RWPE1 (cell line): Measurements from ENCODE around the gene C10orf71.

Experiments
- CTCF ChIA-PET: fragments of 350-600 bp; sonication (Branson Sonifier 250); formaldehyde crosslinking; extraction: SDS; loops from one replicate; lab custom pipeline; 2021; lab: Yijun Ruan, JAX
- POLR2A ChIA-PET: fragments of 400-600 bp; formaldehyde crosslinking; extraction: SDS; loops from one replicate; lab custom pipeline; 2020; ENCODE audit warnings: antibody characterized with exemption; ENCODE audit not compliant: low non-redundant PET; lab: Yijun Ruan, JAX
- DNase-seq: peaks from one replicate; pipeline ENCODE4 v3.0.0; 2012; ENCODE audit warnings: low spot score
- H3K27ac ChIP-seq: fragments of 450-650 bp; 2 replicates; pipeline ENCODE4 v1.5.1; 2017
- TF ChIP-seq, protein P1 (sequence below): fragments of 450-650 bp; conservative IDR thresholded peaks from 2 replicates; pipeline ENCODE4 v1.5.1; 2017; ENCODE audit warnings: low read depth, mild to moderate bottlenecking

The C10orf71 gene

DNA sequence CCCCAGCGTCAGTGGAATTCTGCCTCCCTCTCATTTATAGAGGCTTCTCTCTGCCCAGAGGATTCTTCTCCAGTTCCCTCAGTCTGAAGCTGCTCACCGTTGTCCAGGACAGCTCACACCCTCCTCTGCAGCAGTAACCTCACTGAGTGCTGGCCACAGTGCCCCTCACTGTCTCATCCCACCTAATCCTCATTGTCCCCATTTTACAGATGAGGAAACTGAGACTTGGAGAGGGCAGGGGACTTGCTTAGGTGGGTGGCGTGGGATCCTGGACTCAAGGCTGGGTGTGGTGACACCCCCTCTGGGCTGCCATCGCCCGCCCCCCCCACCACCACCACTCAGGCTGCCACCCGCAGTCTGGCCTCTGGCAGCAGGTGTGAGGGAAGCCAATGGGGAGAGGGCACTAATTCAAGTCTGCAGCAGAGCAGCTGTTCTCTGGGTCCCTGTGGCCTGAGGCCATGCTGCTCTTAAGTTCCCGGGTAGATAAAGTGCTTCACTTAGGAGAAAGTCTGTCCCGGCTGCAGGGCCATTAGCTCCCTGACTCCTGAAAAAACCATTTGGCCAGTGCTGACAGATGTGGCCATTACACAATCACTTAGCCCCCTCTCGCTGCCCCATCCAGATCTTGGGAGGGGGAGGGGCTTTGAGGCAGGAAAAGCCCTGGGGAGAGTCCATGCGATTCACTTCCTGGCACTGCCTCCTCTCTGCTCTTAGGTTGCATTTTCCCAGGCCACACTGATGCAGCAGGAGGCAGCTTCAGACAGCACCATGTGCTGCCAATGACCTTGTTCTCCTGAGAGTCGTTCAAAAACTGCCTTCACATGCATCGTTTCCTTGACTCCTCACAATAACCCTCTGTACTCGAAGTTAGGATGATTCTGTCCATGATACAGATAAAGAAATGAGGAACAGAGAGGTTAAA lies 60.6 kb downstream of the C10orf71 start:
- ChIA-PET CTCF (no interaction called here), POLR2A (no interaction called here)
- TF ChIP-seq, protein P1, sequence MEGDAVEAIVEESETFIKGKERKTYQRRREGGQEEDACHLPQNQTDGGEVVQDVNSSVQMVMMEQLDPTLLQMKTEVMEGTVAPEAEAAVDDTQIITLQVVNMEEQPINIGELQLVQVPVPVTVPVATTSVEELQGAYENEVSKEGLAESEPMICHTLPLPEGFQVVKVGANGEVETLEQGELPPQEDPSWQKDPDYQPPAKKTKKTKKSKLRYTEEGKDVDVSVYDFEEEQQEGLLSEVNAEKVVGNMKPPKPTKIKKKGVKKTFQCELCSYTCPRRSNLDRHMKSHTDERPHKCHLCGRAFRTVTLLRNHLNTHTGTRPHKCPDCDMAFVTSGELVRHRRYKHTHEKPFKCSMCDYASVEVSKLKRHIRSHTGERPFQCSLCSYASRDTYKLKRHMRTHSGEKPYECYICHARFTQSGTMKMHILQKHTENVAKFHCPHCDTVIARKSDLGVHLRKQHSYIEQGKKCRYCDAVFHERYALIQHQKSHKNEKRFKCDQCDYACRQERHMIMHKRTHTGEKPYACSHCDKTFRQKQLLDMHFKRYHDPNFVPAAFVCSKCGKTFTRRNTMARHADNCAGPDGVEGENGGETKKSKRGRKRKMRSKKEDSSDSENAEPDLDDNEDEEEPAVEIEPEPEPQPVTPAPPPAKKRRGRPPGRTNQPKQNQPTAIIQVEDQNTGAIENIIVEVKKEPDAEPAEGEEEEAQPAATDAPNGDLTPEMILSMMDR: no peak
- DNase-seq: no peak
- H3K27ac ChIP-seq: no peak overlapping the region

DNA sequence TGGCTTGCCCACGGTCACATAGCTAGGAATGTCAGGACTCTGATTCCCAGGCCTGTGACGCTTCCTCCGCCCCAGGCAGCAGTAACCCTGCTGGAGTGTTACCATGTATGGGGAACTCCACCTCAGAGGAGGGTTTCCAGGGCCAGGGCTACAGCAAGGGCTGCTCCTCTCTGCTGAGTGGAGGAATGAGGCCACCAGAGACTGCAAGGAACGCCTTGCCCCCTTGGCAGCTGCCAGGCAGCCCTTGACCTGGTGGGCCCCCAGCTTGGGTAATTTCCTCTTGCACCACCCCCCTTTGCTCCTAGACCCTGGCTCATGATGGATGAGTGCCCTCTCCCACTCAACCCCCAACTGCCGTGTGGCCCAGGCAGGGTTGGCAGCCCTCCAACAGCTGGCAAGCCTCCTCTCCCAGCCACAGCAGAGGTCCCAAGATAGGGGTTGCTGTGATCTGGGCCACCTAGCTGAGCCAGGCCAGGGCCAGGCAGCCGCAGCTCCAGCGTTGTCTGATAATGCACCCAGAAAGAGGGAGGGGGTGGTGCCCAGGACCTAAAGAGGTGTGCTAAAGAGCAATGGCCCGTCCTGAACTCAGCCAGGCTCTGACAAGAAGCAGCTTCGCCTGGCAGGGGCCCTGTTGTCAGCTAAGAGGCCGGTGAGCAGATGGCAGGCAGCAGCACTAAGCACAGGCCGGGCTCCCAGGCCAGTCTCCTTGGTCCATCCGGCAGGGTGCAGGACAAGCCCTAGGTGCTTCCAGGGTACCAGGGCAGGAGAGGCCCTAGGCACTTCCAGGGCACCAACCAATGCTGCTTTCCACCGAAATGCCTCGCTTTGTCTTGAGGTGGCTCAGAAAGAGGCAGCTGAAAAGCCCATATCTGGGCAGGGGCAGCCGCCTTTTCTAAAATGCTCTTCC lies 61.6 kb downstream of the C10orf71 start:
- H3K27ac ChIP-seq: no peak overlapping the region
- DNase-seq: no peak
- ChIA-PET POLR2A (no interaction called here), CTCF (no interaction called here)
- TF ChIP-seq, protein P1: no peak

DNA sequence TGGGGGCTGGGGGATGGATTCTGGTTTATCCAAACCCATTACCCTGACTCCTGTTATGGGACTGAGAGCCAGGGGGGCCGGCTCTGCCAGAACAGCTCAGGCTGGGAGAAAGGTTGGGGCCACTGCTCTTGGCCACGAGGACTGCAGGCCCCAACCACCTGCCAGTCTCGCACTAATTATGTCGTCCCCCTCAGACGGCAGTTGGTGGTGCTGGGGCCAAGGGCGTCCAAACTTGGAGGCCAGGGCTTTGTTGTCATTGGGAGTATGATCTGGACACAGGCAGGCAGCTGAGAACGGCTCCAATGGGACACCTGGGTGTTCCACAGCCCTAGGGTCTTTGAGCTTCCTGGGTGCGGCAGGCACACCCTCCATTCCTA lies 62.2 kb downstream of the C10orf71 start:
- ChIA-PET POLR2A (no interaction called here), CTCF (interaction anchor here (0.7 kb wide), 1 partner anchor 11 kb away, joined by 4 read pairs; no protein-coding TSS in a partner anchor)

DNA sequence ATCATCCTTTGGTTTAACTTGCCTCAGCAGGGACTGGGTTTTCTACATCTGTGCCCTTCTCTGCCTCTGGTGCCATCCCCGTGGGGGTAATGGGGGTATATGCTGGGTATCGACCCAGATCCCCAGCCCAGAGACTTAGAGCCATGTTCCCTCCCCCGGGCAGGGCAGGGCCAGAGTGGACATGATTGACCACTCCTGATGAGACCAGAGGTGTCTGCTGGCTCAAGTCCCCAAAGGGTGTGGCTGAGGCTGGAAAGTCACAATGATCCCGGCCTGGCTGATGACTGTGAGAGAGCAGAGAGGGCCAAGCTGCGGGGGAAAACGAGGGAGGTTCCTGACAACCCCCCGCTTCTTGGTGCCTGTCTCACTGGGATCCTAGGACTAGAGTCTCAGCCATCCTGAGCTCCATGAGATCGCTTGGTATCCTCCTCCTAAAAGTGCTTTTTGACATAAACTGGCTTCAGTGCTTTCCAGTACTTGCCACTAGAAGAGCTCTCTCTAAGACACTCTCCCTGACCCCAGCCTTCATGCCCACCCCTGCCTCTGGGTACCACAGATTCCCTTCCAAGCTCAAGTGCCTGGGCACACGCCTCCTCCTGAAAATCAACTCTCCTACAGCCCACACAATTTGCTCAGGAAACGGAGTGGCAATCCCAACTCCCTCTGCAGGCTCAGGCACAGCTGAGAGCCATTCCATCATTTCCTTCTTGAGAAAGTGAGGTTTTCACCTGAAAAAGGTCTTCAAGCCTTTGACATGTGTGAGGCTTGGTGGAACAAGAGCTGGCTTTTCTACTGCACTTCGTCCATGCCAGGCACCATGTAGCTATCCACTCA lies 63.0 kb downstream of the C10orf71 start:
- DNase-seq: no peak
- ChIA-PET CTCF (interaction anchor here (0.6 to 0.7 kb wide), 2 partner anchors 12 to 560 kb away, joined by 4 read pairs; no protein-coding TSS in a partner anchor), POLR2A (no interaction called here)
- TF ChIP-seq, protein P1: no peak
- H3K27ac ChIP-seq: no peak overlapping the region

More for the DNA sequence above, 62.2 kb downstream of the C10orf71 start:
- H3K27ac ChIP-seq: no peak overlapping the region
- DNase-seq: no peak
- TF ChIP-seq, protein P1: no peak

DNA sequence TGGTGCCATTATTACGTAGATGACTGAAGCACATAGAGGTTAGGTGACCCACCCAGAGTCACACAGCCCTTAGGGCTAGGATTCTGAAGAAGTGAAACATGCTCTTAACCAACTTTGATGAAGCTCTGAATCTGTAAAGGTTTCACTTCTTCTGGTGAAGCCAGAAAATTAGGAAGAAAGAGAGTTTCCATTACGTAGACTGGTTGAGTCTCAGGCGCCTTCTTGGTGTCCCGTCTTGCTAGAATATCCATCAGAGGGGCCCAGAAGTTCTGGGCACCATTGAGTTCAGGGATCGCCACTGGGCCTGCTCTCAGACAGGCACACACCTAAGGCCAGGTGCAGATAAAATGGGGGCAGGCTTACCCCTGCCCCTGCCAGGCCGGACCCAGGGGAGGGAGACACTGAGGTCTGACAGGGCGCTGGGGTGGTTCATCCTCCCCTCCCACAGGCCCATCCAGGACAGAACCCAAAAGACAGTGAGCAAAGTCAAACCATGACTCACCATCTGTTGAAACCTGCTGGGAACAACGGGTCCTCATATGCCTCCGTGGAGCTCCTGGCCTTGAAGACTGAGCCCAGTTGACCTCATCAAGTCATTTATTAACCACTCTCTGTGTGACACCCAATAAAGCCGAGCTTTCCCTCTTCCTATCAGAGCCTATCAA lies 63.8 kb downstream of the C10orf71 start:
- TF ChIP-seq, protein P1: no peak
- POLR2A ChIA-PET: no interaction called here
- CTCF ChIA-PET: no interaction called here
- DNase-seq: no peak
- H3K27ac ChIP-seq: no peak overlapping the region
